A673 (cell line): Measurements from ENCODE around the gene ZNF430. TPM values are rescaled to one million over a fixed set of nuclear protein-coding genes. Genes with fewer than 3 reads are reported as not detected.

ENCODE experiments used
- BruUV-seq: library from RNA; stranded (reverse); fragments of 400-500 nt; replicated peaks from 2 replicates; lab custom pipeline; 2021; lab: Mats Ljungman, UMichigan
- CTCF ChIA-PET: fragments of 300-600 bp; sonication (Branson Sonifier 250); formaldehyde crosslinking; loops from one replicate; lab custom pipeline; 2022; ENCODE audit warnings: antibody characterized with exemption; lab: Charles Lee
- POLR2A ChIA-PET: fragments of 300-600 bp; sonication (Branson Sonifier 250); formaldehyde crosslinking; loops from one replicate; lab custom pipeline; 2022; ENCODE audit warnings: antibody characterized with exemption; ENCODE audit not compliant: low non-redundant PET; lab: Charles Lee
- DNase-seq: peaks from one replicate; pipeline ENCODE4 v3.0.0-alpha.2; 2015; ENCODE audit warnings: low spot score
- H3K27ac ChIP-seq: fragments of 200-600 bp; sonication (generic); 2 replicates; pipeline ENCODE4 v1.5.1; 2016; ENCODE audit warnings: mixed run types, low read depth, mild to moderate bottlenecking, mixed read lengths, antibody characterized with exemption, low read length; ENCODE audit not compliant: poor library complexity, severe bottlenecking
- H3K27me3 ChIP-seq: fragments of 200-600 bp; sonication (generic); replicated peaks from 2 replicates; pipeline ENCODE4 v1.6.1; 2017; ENCODE audit warnings: mixed run types, low read depth, mild to moderate bottlenecking, mixed read lengths, antibody characterized with exemption, low read length; ENCODE audit not compliant: insufficient read depth, poor library complexity
- H3K36me3 ChIP-seq: fragments of 200-600 bp; sonication (generic); 2 replicates; pipeline ENCODE4 v1.6.1; 2016; ENCODE audit warnings: mixed run types, mild to moderate bottlenecking, mixed read lengths, antibody characterized with exemption, low read length; ENCODE audit not compliant: insufficient read depth, poor library complexity, severe bottlenecking
- H3K4me1 ChIP-seq: fragments of 200-600 bp; sonication (generic); 2 replicates; pipeline ENCODE4 v1.6.1; 2017; ENCODE audit warnings: mixed run types, mild to moderate bottlenecking, mixed read lengths, antibody characterized with exemption, low read length; ENCODE audit not compliant: insufficient read depth, poor library complexity, severe bottlenecking
- H3K4me3 ChIP-seq: fragments of 200-600 bp; sonication (generic); 2 replicates; pipeline ENCODE4 v1.5.1; 2016; ENCODE audit warnings: low read depth, mixed run types, mild to moderate bottlenecking, mixed read lengths, low read length; ENCODE audit not compliant: poor library complexity, severe bottlenecking
- H3K9me3 ChIP-seq: fragments of 200-600 bp; sonication (generic); 2 replicates; pipeline ENCODE4 v1.6.1; 2016; ENCODE audit warnings: mixed run types, low read depth, mild to moderate bottlenecking, mixed read lengths, antibody characterized with exemption, low read length; ENCODE audit not compliant: poor library complexity, severe bottlenecking
- CTCF ChIP-seq: fragments of 300-800, 200-600 bp; sonication (generic); conservative IDR thresholded peaks from 2 replicates; pipeline ENCODE4 v1.5.1; 2017; ENCODE audit warnings: low read depth, mild to moderate bottlenecking, antibody characterized with exemption, low read length, moderate library complexity, mixed read lengths
- EZH2 ChIP-seq: fragments of 200-600 bp; sonication (generic); IDR thresholded peaks from 2 replicates; pipeline ENCODE4 v1.6.1; 2017; ENCODE audit warnings: borderline replicate concordance, low read depth, mild to moderate bottlenecking, mixed read lengths, antibody characterized with exemption, low read length; ENCODE audit not compliant: poor library complexity, severe bottlenecking
- intact Hi-C: fragments of 100-400 bp; cut with micrococcal nuclease; formaldehyde crosslinking; loops from one replicate; pipeline ENCODE4 v1.10.0; 2022; ENCODE audit not compliant: unreplicated experiment
- total RNA-seq: library from RNA; stranded (reverse); gene quantifications from 2 replicates; pipeline ENCODE4 v1.2.3, GENCODE V29; 2021

ZNF430 gene
- total RNA-seq, 1 experiment from 2014 or later: 12.4 TPM

GRCh38 chr19:21022996-21023395 is 2.5 kb downstream of the ZNF430 start:
- Histone ChIP-seq H3K9me3 (no peaks in the 10 kb centered on the region), H3K4me3 (no peak overlapping the region), H3K27ac (no peak overlapping the region), H3K36me3 (peaks cover 48% of the 10 kb centered on the region), H3K27me3 (no peaks in the 10 kb centered on the region), H3K4me1 (peaks cover 8% of the 10 kb centered on the region)
- no peak for TF ChIP-seq EZH2
- no peak for TF ChIP-seq CTCF
- intact Hi-C loops: loop anchor here (10.0 kb wide), 1 partner anchor 142 kb away; no protein-coding TSS in a partner anchor
- ChIA-PET CTCF (no interaction called here), POLR2A (no interaction called here)
- DNase-seq: peak; percentile 6
- BruUV-seq: no TSS peak

GRCh38 chr19:21023901-21024300 is 3.4 kb downstream of the ZNF430 start:
- peaks cover 48% of the 10 kb centered on the region for H3K36me3 ChIP-seq
- H3K27ac ChIP-seq: no peak overlapping the region
- intact Hi-C loops: loop anchor here (10.0 kb wide), 1 partner anchor 141 kb away; no protein-coding TSS in a partner anchor
- H3K27me3 ChIP-seq: no peaks in the 10 kb centered on the region
- DNase-seq: no peak
- CTCF ChIA-PET: no interaction called here
- H3K4me3 ChIP-seq: no peak overlapping the region
- POLR2A ChIA-PET: no interaction called here
- no TSS peak for BruUV-seq
- no peak for TF ChIP-seq CTCF
- no peak for TF ChIP-seq EZH2
- H3K4me1 ChIP-seq: peaks cover 8% of the 10 kb centered on the region
- no peaks in the 10 kb centered on the region for H3K9me3 ChIP-seq

- BruUV-seq: no TSS peak
- POLR2A ChIA-PET: no interaction called here
- H3K27ac ChIP-seq: no peak overlapping the region
- H3K9me3 ChIP-seq: peaks cover 4% of the 10 kb centered on the region
- TF ChIP-seq EZH2 (no peak), CTCF (no peak)
- H3K27me3 ChIP-seq: no peaks in the 10 kb centered on the region
- no peak for DNase-seq
- CTCF ChIA-PET: no interaction called here
- no peaks in the 10 kb centered on the region for H3K4me1 ChIP-seq
- H3K36me3 ChIP-seq: peaks cover 35% of the 10 kb centered on the region
- intact Hi-C loops: loop anchor here (10.0 kb wide), 1 partner anchor 136 kb away; no protein-coding TSS in a partner anchor
- H3K4me3 ChIP-seq: no peak overlapping the region
Observed at GRCh38 chr19:21028969-21029268, 8.5 kb downstream of the ZNF430 start.
